Smooth muscle cell (in vitro differentiated cells): ENCODE results near the gene FOXJ1. TPM values are rescaled to one million over a fixed set of nuclear protein-coding genes. Genes with fewer than 3 reads are reported as not detected.

Experiments used
- DNase-seq: peaks from one replicate; lab custom pipeline; 2025; ENCODE audit not compliant: unreplicated experiment; lab: John Stamatoyannopoulos, UW
- H2AFZ ChIP-seq: fragments of 200-600 bp; sonication (generic); 2 replicates; pipeline ENCODE4 v1.6.0; 2016; ENCODE audit warnings: antibody characterized with exemption, low read depth, mild to moderate bottlenecking
- H3F3A ChIP-seq: fragments of 200-600 bp; sonication (generic); 2 replicates; pipeline ENCODE4 v1.6.0; 2017; ENCODE audit warnings: antibody characterized with exemption, low read depth
- H3K27ac ChIP-seq: fragments of 200-600 bp; sonication (generic); 2 replicates; pipeline ENCODE4 v1.5.1; 2016; ENCODE audit warnings: low read depth, mild to moderate bottlenecking
- H3K27me3 ChIP-seq: fragments of 200-600 bp; sonication (generic); 2 replicates; pipeline ENCODE4 v1.6.1; 2016; ENCODE audit warnings: low read depth, mild to moderate bottlenecking
- H3K36me3 ChIP-seq: fragments of 200-600 bp; sonication (generic); 2 replicates; pipeline ENCODE4 v1.5.1; 2016; ENCODE audit warnings: low read depth
- H3K4me1 ChIP-seq: fragments of 200-600 bp; sonication (generic); 2 replicates; pipeline ENCODE4 v1.5.1; 2016; ENCODE audit warnings: low read depth
- H3K4me2 ChIP-seq: fragments of 200-600 bp; sonication (generic); 2 replicates; pipeline ENCODE4 v1.6.0; 2016; ENCODE audit warnings: mild to moderate bottlenecking
- H3K4me3 ChIP-seq: fragments of 200-600 bp; sonication (generic); 2 replicates; pipeline ENCODE4 v1.5.1; 2016; ENCODE audit warnings: mild to moderate bottlenecking
- H3K79me2 ChIP-seq: fragments of 200-600 bp; sonication (generic); 2 replicates; pipeline ENCODE4 v1.6.0; 2016; ENCODE audit warnings: low read depth, mild to moderate bottlenecking
- H3K9ac ChIP-seq: fragments of 200-600 bp; sonication (generic); 2 replicates; pipeline ENCODE4 v1.6.0; 2016; ENCODE audit warnings: low read depth
- H3K9me3 ChIP-seq: fragments of 200-600 bp; sonication (generic); replicated peaks from 2 replicates; pipeline ENCODE4 v1.5.1; 2016; ENCODE audit warnings: low read depth
- H4K20me1 ChIP-seq: fragments of 200-600 bp; sonication (generic); 2 replicates; pipeline ENCODE4 v1.6.0; 2016; ENCODE audit warnings: low read depth
- CTCF ChIP-seq: fragments of 200-600 bp; sonication (generic); IDR thresholded peaks from 2 replicates; pipeline ENCODE4 v1.5.1; 2017; ENCODE audit warnings: borderline replicate concordance, mild to moderate bottlenecking, antibody characterized with exemption; ENCODE audit not compliant: insufficient read depth, poor library complexity, severe bottlenecking
- WGBS: methylation state at CpG from one replicate; pipeline ENCODE4 v1.1.7; 2016; ENCODE audit warnings: low lambda C conversion rate; 5-methylcytosine and 5-hydroxymethylcytosine counted together
- polyA plus RNA-seq: library from polyadenylated mRNA; unstranded; fragments of >200 nt; fragmentation: Nextera tagmentation; extraction: Ambion mirVana; gene quantifications from 2 replicates; pipeline ENCODE4 v1.2.1, GENCODE V29; 2016
- total RNA-seq: library from RNA; depleted of rRNA; stranded (reverse); fragments of >200 nt; gene quantifications from 2 replicates; pipeline ENCODE4 v1.2.3, GENCODE V29; 2014

Gene FOXJ1
- total and polyA plus RNA-seq, 2 experiments from 2014 or later: not detected

GRCh38 chr17:76140661-76141211 is 309 bp downstream of the FOXJ1 start:
- H3K27ac ChIP-seq: no peak overlapping the region
- no peaks in the 10 kb centered on the region for H4K20me1 ChIP-seq
- H3K4me1 ChIP-seq: peaks cover 32% of the 10 kb centered on the region
- H3K4me2 ChIP-seq: peak overlapping the region; percentile 98
- H3F3A ChIP-seq: no peaks in the 10 kb centered on the region
- H3K36me3 ChIP-seq: no peaks in the 10 kb centered on the region
- no peak for TF ChIP-seq CTCF
- WGBS: 3% methylated on average over 19 of the region's 24 CpGs
- H3K4me3 ChIP-seq: peak overlapping the region; percentile 59
- H3K9ac ChIP-seq: no peak overlapping the region
- H2AFZ ChIP-seq: no peak overlapping the region
- no peaks in the 10 kb centered on the region for H3K9me3 ChIP-seq
- H3K27me3 ChIP-seq: peaks cover 81% of the 10 kb centered on the region
- no peaks in the 10 kb centered on the region for H3K79me2 ChIP-seq
- DNase-seq: no peak

- H3K4me2 ChIP-seq: peak overlapping the region; percentile 98
- peak overlapping the region; percentile 8 for H3K4me3 ChIP-seq
- no peak for TF ChIP-seq CTCF
- DNase-seq: no peak
- peaks cover 39% of the 10 kb centered on the region for H3K4me1 ChIP-seq
- 7% methylated on average over 40 of the region's 78 CpGs for WGBS
- no peaks in the 10 kb centered on the region for H3K9me3 ChIP-seq
- no peaks in the 10 kb centered on the region for H4K20me1 ChIP-seq
- no peaks in the 10 kb centered on the region for H3K36me3 ChIP-seq
- no peaks in the 10 kb centered on the region for H3K79me2 ChIP-seq
- H2AFZ ChIP-seq: no peak overlapping the region
- H3K27ac ChIP-seq: no peak overlapping the region
- H3K9ac ChIP-seq: no peak overlapping the region
- no peaks in the 10 kb centered on the region for H3F3A ChIP-seq
- H3K27me3 ChIP-seq: peaks cover 86% of the 10 kb centered on the region
These were observed 1.0 kb downstream of the FOXJ1 start for GRCh38 chr17:76139801-76140660.

- Histone ChIP-seq H3K36me3 (no peaks in the 10 kb centered on the region), H3K27me3 (peaks cover 92% of the 10 kb centered on the region), H3K4me1 (peaks cover 42% of the 10 kb centered on the region), H3K27ac (no peak overlapping the region), H3K4me3 (no peak overlapping the region), H2AFZ (no peak overlapping the region), H3K9me3 (no peaks in the 10 kb centered on the region), H4K20me1 (no peaks in the 10 kb centered on the region), H3F3A (no peaks in the 10 kb centered on the region), H3K9ac (no peak overlapping the region), H3K4me2 (no peak overlapping the region), H3K79me2 (no peaks in the 10 kb centered on the region)
- no peak for TF ChIP-seq CTCF
- no peak for DNase-seq
- WGBS: 16% methylated on average over 15 of the region's 15 CpGs
These were observed 1.9 kb downstream of the FOXJ1 start for GRCh38 chr17:76138896-76139752.
